ENCODE data around the gene FOXP1. TPM values are rescaled to one million over a fixed set of nuclear protein-coding genes. Genes with fewer than 3 reads are reported as not detected.

The FOXP1 gene
- total and polyA plus RNA-seq, 2 of the 8 experiments (the other 6 are each of a cell fraction or from before 2014, with no cell fraction given) = 13.9 to 25.4 TPM

DNA sequence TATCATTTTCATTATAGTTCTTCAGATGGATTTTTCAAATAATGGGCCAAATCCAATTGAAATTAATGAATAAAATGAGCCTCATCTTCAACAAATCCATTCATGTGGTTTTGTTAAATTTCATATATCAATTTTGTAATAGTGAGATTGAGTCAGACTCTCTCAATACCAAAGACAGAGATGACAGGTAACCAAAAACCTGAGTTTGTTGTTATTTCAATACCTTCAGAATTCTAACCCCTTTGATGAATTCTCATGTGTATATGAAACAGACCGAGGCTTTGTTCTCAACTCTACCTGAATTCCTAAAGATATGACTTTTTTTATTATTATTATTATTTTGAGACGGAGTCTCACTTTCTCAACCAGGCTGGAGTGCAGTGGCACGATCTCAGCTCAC lies 92.8 kb downstream of the FOXP1 start:
- Histone ChIP-seq H3K56ac (replicated peaks; ENCODE audit: insufficient read length, low read depth, low read length) (no peak overlapping the region), H2BK15ac (ENCODE audit: low read length) (no peak overlapping the region), H3K4me3 (ENCODE audit: extremely low read depth in 1 of 4, insufficient read depth in 2 of 4, low read depth in 3 of 4, low read length in 4 of 4) (no peak overlapping the region), H3K9me3 (ENCODE audit: insufficient read depth in 2 of 2, low read depth in 1 of 2, low read length in 1 of 2) (peaks cover 5 to 7% of the 10 kb centered on the region in 2 experiments; a peak in 1 of 4 replicates), H3K4me2 (ENCODE audit: insufficient read depth in 1 of 2, low read depth in 2 of 2, low read length in 2 of 2) (no peak overlapping the region), H2BK20ac (ENCODE audit: low read length) (no peak overlapping the region), H4K5ac (ENCODE audit: insufficient read length, low read depth, low read length) (no peak overlapping the region), H3K79me1 (ENCODE audit: low read depth, low read length) (no peaks in the 10 kb centered on the region; the same call in 1 of the 2 replicates), H3K27me3 (replicated peaks in 1 of 4; ENCODE audit: control insufficient read depth in 3 of 4, extremely low read depth in 1 of 4, insufficient read depth in 3 of 4, low read length in 3 of 4) (no peaks in the 10 kb centered on the region), H2AK5ac (ENCODE audit: low read depth, low read length) (no peak overlapping the region), H4K91ac (replicated peaks; ENCODE audit: insufficient read length, low read length) (no peak overlapping the region), H2BK5ac (ENCODE audit: low read depth, low read length) (no peak overlapping the region), H4K8ac (ENCODE audit: extremely low read depth, insufficient read depth, low read length) (no peak overlapping the region), H3K23me2 (ENCODE audit: low read depth, low read length) (no peaks in the 10 kb centered on the region), H3K9ac (replicated peaks in 1 of 4; ENCODE audit: extremely low read depth in 1 of 4, low read depth in 3 of 4, low read length in 3 of 4) (no peak overlapping the region), H3K23ac (ENCODE audit: insufficient read length) (no peak overlapping the region), H4K20me1 (replicated peaks in 1 of 2; ENCODE audit: control insufficient read depth in 1 of 2, insufficient read depth in 2 of 2, low read length in 2 of 2) (no peaks in the 10 kb centered on the region), H3K4ac (replicated peaks; ENCODE audit: insufficient read length, low read depth, low read length) (no peak overlapping the region), H3K18ac (ENCODE audit: extremely low read depth, low read length) (no peak overlapping the region), H3K4me1 (replicated peaks in 1 of 4; ENCODE audit: control insufficient read depth in 3 of 4, insufficient read depth in 4 of 4, low read length in 3 of 4) (peaks cover 0 to 3% (median under 1%) of the 10 kb centered on the region in 4 experiments; a peak in 2 of 7 replicates), H2AFZ (ENCODE audit: low read length) (no peak overlapping the region), H3K36me3 (ENCODE audit: control insufficient read depth in 2 of 4, insufficient read depth in 4 of 4, low read length in 3 of 4) (peaks cover 0 to 6% (median 0%) of the 10 kb centered on the region in 4 experiments; a peak in 2 of 8 replicates), H3K79me2 (ENCODE audit: control insufficient read depth in 1 of 2, insufficient read depth in 2 of 2, low read length in 2 of 2) (no peaks in the 10 kb centered on the region), H3K14ac (ENCODE audit: insufficient read length) (no peak overlapping the region), H2BK120ac (replicated peaks; ENCODE audit: low read depth, low read length) (no peak overlapping the region), H2BK12ac (ENCODE audit: low read depth, low read length) (no peak overlapping the region), H3K27ac (ENCODE audit: low read depth, low read length) (no peak overlapping the region)
- DNase-seq (ENCODE audit: low read depth in 1 of 2, low spot score in 2 of 2) (no peak), FAIRE-seq (no peak)
- CTCF ChIA-PET (ENCODE audit: partially characterized antibody) = interaction anchor here (0.6 to 1.6 kb wide), 5 partner anchors 14 to 1402 kb away, joined by 3 to 5 read pairs (median 3); no protein-coding TSS in a partner anchor
- POLR2A ChIA-PET (ENCODE audit: partially characterized antibody) = interaction anchor here (1.2 kb wide), 1 partner anchor 12 kb away, joined by 3 read pairs; no protein-coding TSS in a partner anchor
- 95% methylated on average over 3 of the region's 3 CpGs; no CpG with 5 or more reads in 1 of the 2 experiments for WGBS, 2 experiments (ENCODE audit: extremely low coverage in 1 of 2, insufficient coverage in 1 of 2, insufficient read length in 1 of 2, insufficient replicate concordance in 2 of 2, low coverage in 1 of 2, low lambda C conversion rate in 2 of 2, missing lambda C conversion rate in 1 of 2)
- TF ChIP-seq KDM1A (IDR thresholded peaks at IDR 0.05; ENCODE audit: borderline replicate concordance, low read length) (no peak), CHD2 (IDR thresholded peaks at IDR 0.05; ENCODE audit: low read length) (no peak), CEBPB (IDR thresholded peaks at IDR 0.05; ENCODE audit: low read depth, low read length) (no peak), EZH2 (IDR thresholded peaks at IDR 0.05; ENCODE audit: low read depth, low read length, severe bottlenecking) (no peak), SIRT6 (IDR thresholded peaks at IDR 0.05; ENCODE audit: low read length) (no peak), GABPA (IDR thresholded peaks at IDR 0.05; ENCODE audit: borderline replicate concordance, insufficient read depth, low read length) (no peak), RNF2 (IDR thresholded peaks at IDR 0.05; ENCODE audit: borderline replicate concordance, low read depth, low read length, missing control alignments, poor library complexity, severe bottlenecking) (no peak), RFX5 (IDR thresholded peaks at IDR 0.05; ENCODE audit: borderline replicate concordance, low read depth, low read length) (no peak), SP1 (IDR thresholded peaks at IDR 0.05; ENCODE audit: low read depth, low read length) (no peak), SIX5 (IDR thresholded peaks at IDR 0.05; ENCODE audit: low read depth, low read length) (no peak)
- TF ChIP-seq, protein P1, sequence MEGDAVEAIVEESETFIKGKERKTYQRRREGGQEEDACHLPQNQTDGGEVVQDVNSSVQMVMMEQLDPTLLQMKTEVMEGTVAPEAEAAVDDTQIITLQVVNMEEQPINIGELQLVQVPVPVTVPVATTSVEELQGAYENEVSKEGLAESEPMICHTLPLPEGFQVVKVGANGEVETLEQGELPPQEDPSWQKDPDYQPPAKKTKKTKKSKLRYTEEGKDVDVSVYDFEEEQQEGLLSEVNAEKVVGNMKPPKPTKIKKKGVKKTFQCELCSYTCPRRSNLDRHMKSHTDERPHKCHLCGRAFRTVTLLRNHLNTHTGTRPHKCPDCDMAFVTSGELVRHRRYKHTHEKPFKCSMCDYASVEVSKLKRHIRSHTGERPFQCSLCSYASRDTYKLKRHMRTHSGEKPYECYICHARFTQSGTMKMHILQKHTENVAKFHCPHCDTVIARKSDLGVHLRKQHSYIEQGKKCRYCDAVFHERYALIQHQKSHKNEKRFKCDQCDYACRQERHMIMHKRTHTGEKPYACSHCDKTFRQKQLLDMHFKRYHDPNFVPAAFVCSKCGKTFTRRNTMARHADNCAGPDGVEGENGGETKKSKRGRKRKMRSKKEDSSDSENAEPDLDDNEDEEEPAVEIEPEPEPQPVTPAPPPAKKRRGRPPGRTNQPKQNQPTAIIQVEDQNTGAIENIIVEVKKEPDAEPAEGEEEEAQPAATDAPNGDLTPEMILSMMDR (IDR thresholded peaks at IDR 0.05; ENCODE audit: control extremely low read depth in 1 of 3, insufficient read depth in 1 of 3, low read depth in 1 of 3, low read length in 3 of 3) = no peak

All from H1 (cell line).